Neural crest cell (in vitro differentiated cells): ENCODE measurements around the gene LIMCH1. TPM values are rescaled to one million over a fixed set of nuclear protein-coding genes. Genes with fewer than 3 reads are reported as not detected.

Experiments
- DNase-seq: peaks from one replicate; pipeline ENCODE4 v3.0.0; 2021; ENCODE audit warnings: low read depth, mixed read lengths, low spot score
- H3K27ac Mint-ChIP-seq: one replicate; pipeline ENCODE4 v1.8.0; 2021; ENCODE audit warnings: mild to moderate bottlenecking, mixed read lengths; ENCODE audit not compliant: unreplicated experiment
- H3K27me3 Mint-ChIP-seq: 2 replicates; pipeline ENCODE4 v1.8.0; 2021; ENCODE audit warnings: low read depth, mild to moderate bottlenecking, mixed read lengths
- H3K36me3 Mint-ChIP-seq: 2 replicates; pipeline ENCODE4 v1.8.0; 2021; ENCODE audit warnings: low read depth, mild to moderate bottlenecking, mixed read lengths
- H3K4me1 Mint-ChIP-seq: 2 replicates; pipeline ENCODE4 v1.8.0; 2021; ENCODE audit warnings: mixed read lengths
- H3K4me3 Mint-ChIP-seq: one replicate; pipeline ENCODE4 v1.8.0; 2021; ENCODE audit warnings: mild to moderate bottlenecking, mixed read lengths
- H3K9me3 Mint-ChIP-seq: 2 replicates; pipeline ENCODE4 v1.8.0; 2021; ENCODE audit warnings: mixed read lengths
- CTCF ChIP-seq: fragments of 200-600 bp; sonication (generic); conservative IDR thresholded peaks from 2 replicates; pipeline ENCODE4 v1.5.0; 2021; ENCODE audit warnings: antibody characterized with exemption, mild to moderate bottlenecking
- total RNA-seq: library from RNA; stranded (reverse); gene quantifications from 2 replicates; pipeline ENCODE4 v1.2.1, GENCODE V29; 2021

Gene LIMCH1
- total RNA-seq, 1 donor from 2014 or later, result 17.3 TPM

DNA sequence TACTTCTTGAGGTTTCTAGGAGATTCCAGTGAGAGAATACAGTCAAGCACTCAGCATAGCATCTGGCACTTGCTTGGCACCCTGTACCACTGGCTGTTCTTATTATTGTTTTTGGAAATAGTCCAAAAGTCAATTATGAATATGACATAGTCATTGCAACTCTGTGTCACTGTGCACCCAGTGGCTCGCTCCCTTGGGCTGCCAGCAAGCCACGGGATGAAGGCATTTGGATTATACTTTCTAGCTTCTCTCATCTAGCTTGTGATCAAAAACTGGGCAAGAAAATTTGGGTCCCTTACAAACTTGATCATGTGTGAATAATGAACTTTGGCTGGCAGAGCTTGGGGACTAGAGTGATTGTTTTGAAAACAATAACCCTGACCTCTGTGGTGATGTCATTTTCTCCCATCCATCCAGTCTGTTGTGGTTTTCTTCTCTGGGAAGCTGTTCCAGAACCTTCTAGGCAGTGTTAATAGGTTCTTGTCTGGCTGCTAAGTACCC lies 32.7 kb upstream of the LIMCH1 start:
- DNase-seq, result no peak
- no peaks in the 10 kb centered on the region for H3K27me3 Mint-ChIP-seq
- H3K27ac Mint-ChIP-seq, result no peak overlapping the region
- H3K4me3 Mint-ChIP-seq, result no peak overlapping the region
- H3K9me3 Mint-ChIP-seq, result peaks cover 14% of the 10 kb centered on the region
- no peaks in the 10 kb centered on the region for H3K4me1 Mint-ChIP-seq
- H3K36me3 Mint-ChIP-seq, result peaks cover 14% of the 10 kb centered on the region
- no peak for TF ChIP-seq CTCF

- no peaks in the 10 kb centered on the region for H3K4me1 Mint-ChIP-seq
- H3K27me3 Mint-ChIP-seq, result no peaks in the 10 kb centered on the region
- DNase-seq, result no peak
- TF ChIP-seq CTCF, result no peak
- no peak overlapping the region for H3K4me3 Mint-ChIP-seq
- no peak overlapping the region for H3K27ac Mint-ChIP-seq
- peaks cover 13% of the 10 kb centered on the region for H3K36me3 Mint-ChIP-seq
- peaks cover 11% of the 10 kb centered on the region for H3K9me3 Mint-ChIP-seq
Measured at GRCh38 chr4:41506130-41506529, 31.8 kb upstream of the LIMCH1 start.

- no peaks in the 10 kb centered on the region for H3K4me1 Mint-ChIP-seq
Measured at GRCh38 chr4:41507291-41507947, 30.5 kb upstream of the LIMCH1 start.

GRCh38 chr4:41509451-41509866 lies 28.5 kb upstream of the LIMCH1 start:
- no peak overlapping the region for H3K27ac Mint-ChIP-seq
- H3K27me3 Mint-ChIP-seq, result no peaks in the 10 kb centered on the region
- no peak for TF ChIP-seq CTCF
- peaks cover 8% of the 10 kb centered on the region for H3K36me3 Mint-ChIP-seq
- peaks cover 4% of the 10 kb centered on the region for H3K9me3 Mint-ChIP-seq
- H3K4me1 Mint-ChIP-seq, result peaks cover 6% of the 10 kb centered on the region
- DNase-seq, result no peak
- H3K4me3 Mint-ChIP-seq, result no peak overlapping the region

More at GRCh38 chr4:41507291-41507947, 30.5 kb upstream of the LIMCH1 start:
- Mint-ChIP-seq H3K4me3 (no peak overlapping the region), H3K36me3 (peaks cover 11% of the 10 kb centered on the region), H3K9me3 (peaks cover 6% of the 10 kb centered on the region), H3K27me3 (no peaks in the 10 kb centered on the region), H3K27ac (no peak overlapping the region)
- no peak for DNase-seq
- TF ChIP-seq CTCF, result no peak

- no peak for TF ChIP-seq CTCF
- H3K4me1 Mint-ChIP-seq, result peaks cover 6% of the 10 kb centered on the region
- H3K27ac Mint-ChIP-seq, result no peak overlapping the region
- no peak overlapping the region for H3K4me3 Mint-ChIP-seq
- no peak for DNase-seq
- H3K36me3 Mint-ChIP-seq, result peaks cover 8% of the 10 kb centered on the region
- H3K27me3 Mint-ChIP-seq, result no peaks in the 10 kb centered on the region
- peaks cover 4% of the 10 kb centered on the region for H3K9me3 Mint-ChIP-seq
Measured at GRCh38 chr4:41510179-41510578, 27.8 kb upstream of the LIMCH1 start.
